ENCODE measurements around the gene CCNE1.
A peak's percentile ranks its signal among the peaks of the same experiment; 100 is the strongest.
"Not testable (repeated sequence)": the region's sequence is repeated elsewhere in the genome, so short reads cannot be mapped to it uniquely, and the experiment has no call there.

CCNE1 gene

GRCh38 chr19:29815231-29815630 lies 3.4 kb downstream of the CCNE1 start:
- no peak for DNase-seq (ENCODE audit: low read depth)

DNA sequence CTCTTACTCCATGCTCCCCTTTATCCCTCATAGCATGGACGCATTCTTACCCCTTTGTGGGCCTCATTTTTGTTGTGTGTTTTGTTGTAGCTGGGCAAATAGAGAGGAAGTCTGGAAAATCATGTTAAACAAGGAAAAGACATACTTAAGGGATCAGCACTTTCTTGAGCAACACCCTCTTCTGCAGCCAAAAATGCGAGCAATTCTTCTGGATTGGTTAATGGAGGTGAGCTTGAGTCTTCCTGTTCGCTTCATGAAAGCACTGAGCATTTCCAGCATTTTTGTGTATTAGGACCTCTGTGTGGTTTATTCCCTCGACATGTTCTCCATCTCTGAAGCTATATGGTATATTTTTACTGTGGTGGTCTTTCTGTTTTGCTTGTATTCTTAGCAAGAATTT lies 5.5 kb downstream of the CCNE1 start:
- DNase-seq (ENCODE audit: low read depth): no peak

DNA sequence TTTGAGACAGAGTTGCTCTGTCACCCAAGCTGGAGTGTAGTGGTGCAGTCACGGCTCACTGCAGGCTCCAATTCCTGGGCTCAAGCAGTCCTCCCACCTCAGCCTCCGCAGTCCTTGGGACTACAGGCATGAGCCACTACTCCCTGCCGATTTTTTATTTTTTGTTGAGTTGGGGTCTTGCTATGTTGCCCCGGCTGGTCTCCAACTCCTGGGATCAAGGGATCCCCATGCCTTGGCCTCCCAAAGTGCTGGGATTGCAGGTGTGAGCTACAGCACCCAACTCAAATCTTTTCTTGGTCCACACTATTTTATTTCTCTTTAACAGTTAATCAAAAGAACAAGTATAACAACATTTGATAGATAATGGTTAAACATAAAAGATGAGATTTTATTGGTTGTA lies 7.5 kb downstream of the CCNE1 start:
- no peak for DNase-seq (ENCODE audit: low read depth)

DNA sequence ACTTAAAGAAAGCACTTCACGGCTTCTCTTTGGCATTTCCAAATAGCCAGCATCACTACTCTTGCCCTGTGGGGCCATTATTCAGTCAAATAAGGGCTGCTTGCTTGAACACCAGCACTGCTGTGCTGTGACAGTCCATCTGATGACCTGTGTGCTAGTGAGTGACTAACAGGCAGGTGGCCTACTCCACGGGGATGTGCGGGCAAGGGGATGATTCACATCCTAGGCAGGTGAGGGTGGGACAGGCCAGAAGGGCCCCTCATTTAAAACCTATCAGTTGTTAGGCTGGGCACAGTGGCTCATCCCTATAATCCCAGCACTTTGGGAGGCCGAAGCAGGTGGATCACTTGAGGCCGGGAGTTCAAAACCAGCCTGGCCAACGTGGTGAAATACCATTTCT lies 8.2 kb downstream of the CCNE1 start:
- DNase-seq (ENCODE audit: low read depth): no peak

GRCh38 chr19:29823581-29824330 lies 12.0 kb downstream of the CCNE1 start:
- no peak for DNase-seq (ENCODE audit: low read depth)

- DNase-seq (ENCODE audit: low read depth): not testable (repeated sequence)
Measured at GRCh38 chr19:29825263-29825662, 13.5 kb downstream of the CCNE1 start.

DNA sequence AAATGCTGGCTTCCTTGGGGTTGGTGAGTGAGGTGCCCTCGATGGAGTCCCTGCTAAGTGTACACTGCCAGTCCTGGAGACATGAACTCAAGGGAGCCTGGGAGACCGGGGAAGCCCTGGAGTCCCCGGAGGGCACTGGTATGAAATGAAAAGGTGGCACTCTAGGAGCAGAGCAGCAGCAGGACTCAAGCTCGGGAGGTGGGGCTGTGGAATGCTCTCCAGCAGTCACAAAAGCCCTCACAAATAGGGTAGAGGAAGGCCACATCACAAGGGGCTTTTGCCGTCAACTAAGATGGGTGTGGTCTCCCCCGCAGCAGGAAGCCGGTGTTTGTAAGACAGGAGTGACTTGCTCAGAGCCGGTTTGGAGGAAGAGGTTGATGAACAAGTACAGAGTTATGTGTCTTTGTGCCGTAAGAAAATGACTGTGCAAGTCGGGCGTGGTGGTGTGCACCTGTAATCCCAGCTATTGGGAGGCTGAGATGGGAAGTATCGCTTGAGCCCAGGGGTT lies 19.3 kb downstream of the CCNE1 start:
- DNase-seq (ENCODE audit: low read depth): peak; percentile 47

GRCh38 chr19:29831686-29832085 lies 19.9 kb downstream of the CCNE1 start:
- DNase-seq (ENCODE audit: low read depth): no peak

DNA sequence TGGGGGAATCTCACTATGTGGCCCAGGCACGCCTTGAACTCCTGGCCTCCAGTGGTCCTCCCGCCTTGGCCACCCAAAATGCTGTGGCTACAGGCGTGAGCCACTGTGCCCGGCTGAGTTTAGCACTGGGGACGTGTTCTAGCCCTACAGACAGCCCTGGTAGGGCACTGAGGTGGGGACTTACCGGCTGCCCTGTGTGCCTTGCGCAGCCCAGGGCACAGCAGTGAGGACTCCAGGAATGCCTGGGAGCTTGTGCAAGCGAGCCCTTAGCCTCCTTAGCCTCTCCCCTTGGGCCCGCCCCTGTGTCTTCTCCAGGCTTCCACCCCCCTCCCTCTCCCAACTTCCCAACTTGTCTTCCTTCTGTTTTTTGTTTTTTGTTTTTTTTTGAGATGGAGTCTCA lies 21.0 kb downstream of the CCNE1 start:
- no peak for DNase-seq (ENCODE audit: low read depth)

DNA sequence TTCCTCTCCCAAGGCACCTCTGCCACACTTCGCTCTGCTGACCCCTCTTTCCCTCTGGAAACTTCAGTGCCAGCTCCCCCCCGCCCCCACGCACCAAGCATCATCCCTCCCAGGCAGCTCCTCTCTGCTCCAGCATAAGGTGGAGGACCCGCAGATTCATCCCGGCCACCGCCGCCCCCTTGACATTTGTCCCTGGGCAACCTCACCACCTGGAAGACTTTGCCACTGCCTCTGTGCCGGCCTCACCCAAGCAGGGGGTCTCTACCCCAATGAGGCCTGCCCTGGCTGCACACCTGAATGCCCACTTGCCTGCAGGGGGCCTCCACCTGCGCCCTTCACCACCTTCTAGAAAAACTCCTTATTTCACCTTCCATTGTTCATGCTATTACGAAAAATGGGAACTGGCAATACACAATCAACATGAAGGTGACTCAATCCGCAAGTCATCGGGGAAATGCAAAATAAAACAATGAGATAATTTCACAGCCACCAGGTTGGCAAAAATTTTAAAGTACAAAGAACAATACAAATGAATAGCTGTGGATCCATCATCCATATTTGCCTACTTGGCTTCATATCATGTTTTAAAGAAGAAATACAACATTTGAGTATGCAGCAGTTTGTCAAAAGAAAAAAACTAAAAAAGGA lies 21.9 kb downstream of the CCNE1 start:
- DNase-seq (ENCODE audit: low read depth): no peak

DNA sequence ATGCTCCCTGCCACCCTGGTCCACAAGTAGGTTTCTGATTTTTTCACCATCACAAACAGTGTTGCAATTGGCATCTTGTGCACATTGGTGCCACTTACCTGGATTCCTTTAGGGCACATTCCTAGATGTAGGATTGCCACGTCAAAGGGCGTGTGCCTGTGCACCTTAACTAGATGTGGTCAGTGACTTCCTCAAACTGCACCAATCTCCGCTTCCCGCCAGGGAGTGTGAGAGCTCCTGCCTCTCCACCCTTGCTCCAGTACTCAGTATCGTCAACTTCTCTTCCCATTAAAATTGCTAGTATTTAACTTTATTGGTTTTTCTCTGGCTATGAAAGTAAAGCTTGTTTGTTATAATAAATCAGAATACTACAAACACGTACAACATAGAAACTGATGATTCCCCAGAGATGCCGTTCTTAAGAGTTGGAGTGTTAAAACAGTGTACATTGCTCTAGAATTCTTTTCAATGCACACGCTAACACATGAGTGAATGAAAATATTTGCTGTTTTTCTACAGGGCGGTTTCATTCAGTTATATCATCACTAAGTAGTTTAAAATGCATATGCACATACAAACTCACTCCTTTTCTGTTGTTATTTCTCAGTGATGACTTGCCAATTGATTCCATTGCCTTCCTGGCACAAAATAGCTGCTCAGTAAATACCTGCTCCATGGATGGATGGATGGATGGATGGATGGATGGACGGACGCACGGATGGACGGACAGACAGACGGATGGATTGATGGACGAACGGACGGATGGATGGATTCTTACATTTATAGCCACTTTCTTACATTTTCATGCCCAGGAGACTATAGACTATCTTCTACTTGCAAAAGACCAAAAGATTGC lies 23.4 kb downstream of the CCNE1 start:
- no peak for DNase-seq (ENCODE audit: low read depth)

DNA sequence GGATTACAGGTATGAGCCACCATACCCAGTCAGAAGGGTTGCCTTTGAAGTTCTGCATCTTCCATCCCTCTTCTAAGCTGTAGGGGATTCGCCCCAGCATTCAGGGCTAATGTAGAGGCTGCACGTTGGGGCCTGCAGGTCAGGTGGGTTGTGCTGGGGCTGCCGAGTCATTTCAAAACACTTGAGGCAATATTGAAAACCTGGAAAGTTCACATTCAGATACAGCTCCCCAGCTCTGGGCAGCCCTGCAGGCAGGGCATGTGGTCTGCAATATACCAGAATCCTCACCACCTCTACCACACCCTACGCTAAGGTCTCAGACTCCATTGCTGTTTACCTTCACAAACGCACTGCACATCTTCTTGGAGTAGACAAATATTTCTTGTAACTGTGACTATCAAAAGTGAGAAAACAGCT lies 24.6 kb downstream of the CCNE1 start:
- DNase-seq (ENCODE audit: low read depth): no peak

DNA sequence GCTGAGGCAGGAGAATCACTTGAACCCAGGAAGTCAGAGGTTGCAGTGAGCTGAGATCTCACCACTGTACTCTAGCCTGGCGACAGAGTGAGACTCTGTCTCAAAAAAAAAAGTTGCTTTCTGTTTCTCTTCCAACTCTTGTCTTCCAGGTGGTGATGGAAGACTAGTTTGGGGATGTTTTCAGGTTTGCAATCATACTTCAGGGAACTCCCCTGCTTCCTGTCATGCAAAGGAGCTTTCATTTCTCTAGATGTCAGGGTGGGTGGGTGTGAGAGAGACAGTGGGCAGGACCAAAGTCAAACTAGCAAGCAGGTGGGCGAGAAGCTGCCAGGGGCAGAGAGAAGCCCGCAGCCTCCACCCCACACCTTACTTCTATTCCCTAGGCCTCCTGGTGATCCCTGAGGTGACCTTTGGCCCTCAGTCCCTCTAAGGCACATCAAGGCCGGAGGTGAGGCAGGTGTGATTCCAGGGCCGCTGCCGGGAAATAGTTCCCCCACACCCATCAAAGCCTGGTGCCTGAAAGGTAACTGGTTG lies 25.7 kb downstream of the CCNE1 start:
- no peak for DNase-seq (ENCODE audit: low read depth)

DNA sequence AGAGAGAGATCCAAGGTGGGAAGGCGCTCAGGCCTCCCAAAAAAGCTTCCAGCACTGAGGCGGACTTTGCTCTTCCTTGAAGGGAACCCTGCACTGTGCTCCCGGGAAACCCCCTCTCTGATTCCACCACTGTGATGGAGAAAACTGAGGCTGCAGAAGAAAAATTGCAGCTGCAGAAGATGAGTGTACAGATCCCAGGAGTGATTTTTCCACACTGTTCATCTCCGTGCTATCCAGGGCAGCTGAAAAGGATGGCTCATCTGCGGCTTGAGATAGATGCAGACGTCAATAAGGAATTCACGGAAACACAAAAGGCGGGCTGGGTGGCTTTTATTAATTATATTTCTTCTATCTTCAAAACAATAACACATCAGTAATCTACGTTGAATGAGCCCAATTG lies 26.2 kb downstream of the CCNE1 start:
- DNase-seq (ENCODE audit: low read depth): no peak

DNA sequence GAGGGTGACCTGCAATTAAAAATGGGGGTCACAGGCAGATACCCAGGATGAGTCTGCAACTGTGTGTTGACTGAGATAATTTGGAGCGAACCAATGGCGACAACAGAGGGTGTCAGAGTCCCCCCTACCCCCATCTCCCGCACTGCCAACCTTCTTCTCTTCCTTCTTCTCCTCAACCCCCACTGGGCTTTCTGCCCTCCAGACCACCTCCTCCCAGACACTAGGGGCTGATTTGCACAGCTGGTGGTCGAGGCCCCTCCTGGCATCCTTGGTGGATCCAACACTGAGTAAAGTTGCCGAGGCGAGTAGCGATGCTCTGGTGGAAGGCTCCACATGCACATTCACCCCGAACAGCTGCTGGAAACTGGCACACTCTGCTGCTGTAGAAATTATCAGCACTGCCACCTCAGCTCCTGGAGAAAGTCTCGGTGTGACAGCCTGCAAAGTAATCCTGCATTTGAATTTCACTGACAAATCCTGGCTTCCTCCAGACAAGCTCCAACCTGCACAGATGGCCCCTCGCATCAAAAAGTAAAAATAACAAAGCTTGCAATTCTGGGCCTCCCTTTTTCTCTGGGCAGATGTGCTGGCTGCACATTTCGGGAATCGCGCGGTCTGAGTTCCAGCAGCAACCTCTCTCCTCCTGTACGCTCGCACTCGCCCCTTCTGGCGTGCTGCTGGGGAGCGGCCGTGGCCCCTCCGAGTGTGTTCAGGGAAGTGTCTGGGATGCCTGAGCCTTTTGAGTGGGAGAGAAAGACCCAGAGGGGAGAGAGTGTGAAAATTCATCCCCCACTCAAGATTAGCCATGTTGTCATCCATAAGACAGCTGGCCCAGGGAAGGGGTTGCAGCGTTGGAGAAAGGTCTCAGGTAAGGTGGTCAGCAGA lies 28.5 kb downstream of the CCNE1 start:
- DNase-seq (ENCODE audit: low read depth): no peak

- DNase-seq (ENCODE audit: low read depth): no peak
Measured at GRCh38 chr19:29841209-29841558, 29.4 kb downstream of the CCNE1 start.

DNA sequence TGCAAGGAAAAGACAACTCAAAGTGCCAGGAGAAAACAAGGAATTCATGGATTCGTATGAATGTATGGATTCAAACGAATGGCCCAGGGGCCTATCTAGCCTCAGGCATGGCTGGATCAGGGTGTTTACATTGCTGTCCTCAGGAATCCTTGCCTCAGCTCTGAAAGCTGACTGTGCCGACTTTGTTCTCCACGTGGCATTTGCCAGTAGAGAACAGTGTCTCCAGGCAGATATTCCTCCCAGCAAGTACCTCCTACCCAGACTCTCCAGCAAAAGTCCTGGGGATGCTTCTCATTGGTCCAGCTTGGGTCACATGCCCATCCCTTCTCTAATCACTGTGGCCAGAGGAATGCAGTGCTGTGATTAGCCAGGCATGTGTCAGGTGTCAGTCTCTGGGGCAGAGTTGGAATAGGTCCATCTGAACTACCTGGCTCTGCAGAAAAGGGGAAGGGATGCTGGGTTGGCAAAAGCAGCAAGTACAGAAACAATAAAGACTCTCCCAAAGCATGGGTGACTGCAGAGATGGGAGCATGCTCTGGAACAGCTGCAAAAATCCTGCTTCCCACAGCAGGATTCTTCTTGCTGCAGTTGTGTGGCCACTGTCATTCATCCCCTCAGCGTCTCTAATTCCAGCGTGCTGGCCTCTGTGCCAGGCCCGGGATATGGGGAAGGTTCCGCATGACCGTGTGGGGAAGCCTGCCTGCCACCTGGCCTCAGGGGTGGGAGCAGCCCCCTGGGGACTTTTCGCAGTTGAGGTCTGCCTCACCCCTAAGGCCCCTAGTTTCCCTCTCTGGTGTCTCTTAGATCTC lies 30.0 kb downstream of the CCNE1 start:
- DNase-seq (ENCODE audit: low read depth): no peak

DNA sequence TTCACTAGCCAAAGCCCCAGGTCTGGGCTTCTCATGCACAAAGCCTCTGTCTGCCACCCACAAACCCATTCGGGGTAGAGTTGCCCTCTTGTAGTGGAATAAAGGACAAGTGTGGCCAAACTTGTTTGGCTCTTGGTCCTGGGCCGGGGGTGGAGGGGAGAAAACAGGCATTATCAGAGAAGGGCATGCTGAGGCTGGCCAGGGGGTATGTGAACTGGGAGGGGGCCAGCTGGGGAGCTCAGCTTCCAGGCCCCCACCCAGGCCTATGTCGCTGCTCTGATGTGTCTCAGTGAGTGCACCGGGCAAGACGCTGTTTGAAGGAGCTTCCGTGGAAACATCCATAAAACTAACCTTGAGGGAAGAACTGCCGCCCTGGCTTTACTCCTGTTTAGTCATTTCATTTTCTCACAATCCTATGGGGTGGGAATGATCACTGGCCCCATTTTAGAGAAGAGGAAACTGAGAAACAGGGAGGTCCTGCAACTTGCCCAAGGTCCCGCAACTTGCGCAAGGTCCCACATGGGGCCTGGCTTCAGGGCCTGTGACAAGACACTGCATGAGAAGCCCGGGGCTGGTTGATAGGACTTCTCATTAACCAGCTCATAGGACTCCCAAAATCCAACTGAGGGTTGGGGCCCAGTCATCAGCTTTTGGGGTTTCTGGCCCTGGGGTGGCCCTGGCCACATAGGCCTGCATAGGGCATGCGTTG lies 30.8 kb downstream of the CCNE1 start:
- no peak for DNase-seq (ENCODE audit: low read depth)

GRCh38 chr19:29843180-29844051 lies 31.6 kb downstream of the CCNE1 start:
- DNase-seq (ENCODE audit: low read depth): no peak

All from activated T-helper 1 cell treated with Interleukin-2 at 50 U/mL for 16 hours (primary cell).